ENCODE results near the gene GJA4. TPM values are rescaled to one million over a fixed set of nuclear protein-coding genes. Genes with fewer than 3 reads are reported as not detected.

The GJA4 gene
- total and polyA plus RNA-seq, 2 of the 13 experiments (the other 11 are each of a cell fraction or from before 2014, with no cell fraction given), result not detected

DNA sequence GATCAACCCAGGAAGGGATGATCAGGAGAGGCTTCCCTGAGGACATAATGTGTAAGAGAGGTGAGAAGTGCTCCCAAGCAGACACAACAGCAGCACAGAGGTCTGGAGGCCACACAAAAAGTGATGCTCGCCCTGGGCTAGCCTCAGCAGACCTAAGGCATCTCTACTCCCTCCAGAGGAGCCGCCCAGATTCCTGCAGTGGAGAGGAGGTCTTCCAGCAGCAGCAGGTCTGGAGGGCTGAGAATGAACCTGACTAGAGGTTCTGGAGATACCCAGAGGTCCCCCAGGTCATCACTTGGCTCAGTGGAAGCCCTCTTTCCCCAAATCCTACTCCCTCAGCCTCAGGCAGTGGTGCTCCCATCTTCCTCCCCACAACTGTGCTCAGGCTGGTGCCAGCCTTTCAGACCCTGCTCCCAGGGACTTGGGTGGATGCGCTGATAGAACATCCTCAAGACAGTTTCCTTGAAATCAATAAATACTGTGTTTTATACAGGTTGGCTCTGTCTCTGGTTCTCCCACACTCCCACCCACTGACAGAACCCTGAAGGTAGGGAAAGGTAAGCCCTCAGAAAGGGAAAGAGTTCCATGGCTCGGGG is 6.8 kb upstream of the GJA4 start:
- no peaks in the 10 kb centered on the region for H3K9me3 ChIP-seq (ENCODE audit: low read length)
- H3K4me3 ChIP-seq (replicated peaks in 1 of 3; ENCODE audit: insufficient read depth in 1 of 3, low read depth in 2 of 3, low read length in 3 of 3), result no peak overlapping the region
- in situ Hi-C loops (cut with HindIII; ENCODE audit: extremely low pct_ligation_motif_present, low pct_unique_long_range_greater_than_20kb) (loop anchor here (5.0 kb wide), 1 partner anchor 66 kb away; no protein-coding TSS in a partner anchor), intact Hi-C loops (cut with micrococcal nuclease; ENCODE audit: unreplicated experiment) (loop anchor here (1.0 kb wide), 2 partner anchors 66 to 80 kb away; no protein-coding TSS in a partner anchor)
- ChIA-PET POLR2A (no interaction called here), CTCF (ENCODE audit: low intra/inter-chr PET ratio, low total read pairs) (interaction anchor here (1.1 to 3.8 kb wide), 3 partner anchors 66 to 99 kb away, joined by 3 to 81 read pairs (median 14); no protein-coding TSS in a partner anchor)
- H4K20me1 ChIP-seq (ENCODE audit: insufficient read depth, low read length), result no peaks in the 10 kb centered on the region
- no peak for ATAC-seq
- FAIRE-seq, result no peak
- H3K27me3 ChIP-seq (ENCODE audit: control insufficient read depth in 1 of 2, insufficient read depth in 2 of 2, low read length in 2 of 2), result peaks cover 5 to 20% of the 10 kb centered on the region in 2 experiments; a peak in 4 of 5 replicates
- no peak overlapping the region for H3K27ac ChIP-seq (ENCODE audit: extremely low read length, insufficient read depth, low read length)
- DNase-seq (ENCODE audit: low spot score), result no peak
- no TSS peak for BruUV-seq (replicated peaks)
- 0% methylated on average over 2 of the region's 4 CpGs for WGBS (ENCODE audit: low lambda C conversion rate)
- no peaks in the 10 kb centered on the region for H3K36me3 ChIP-seq (replicated peaks in 1 of 2; ENCODE audit: control insufficient read depth in 1 of 2, insufficient read depth in 2 of 2, low read length in 2 of 2)
- no peaks in the 10 kb centered on the region for H3K79me2 ChIP-seq (ENCODE audit: insufficient read depth, low read length)
- H2AFZ ChIP-seq (ENCODE audit: low read length), result no peak overlapping the region
- no peak overlapping the region for H3K9ac ChIP-seq (ENCODE audit: insufficient read depth, low read depth, low read length)
- H3K4me2 ChIP-seq (ENCODE audit: low read depth, low read length), result no peak overlapping the region
- H3K4me1 ChIP-seq (ENCODE audit: insufficient read depth, low read length), result no peaks in the 10 kb centered on the region
- TF ChIP-seq FOXK2 (IDR thresholded peaks at IDR 0.05) (no peak), ARNT2 (CRISPR knock-in tag; IDR thresholded peaks at IDR 0.05; ENCODE audit: low read depth) (no peak), ZFYVE20 (CRISPR knock-in tag; IDR thresholded peaks at IDR 0.05; ENCODE audit: borderline replicate concordance, low read depth) (no peak), MED13 (CRISPR knock-in tag; IDR thresholded peaks at IDR 0.05) (no peak), SMAD1 (CRISPR knock-in tag; IDR thresholded peaks at IDR 0.05; ENCODE audit: borderline replicate concordance, low read depth) (no peak), NCOA2 (CRISPR knock-in tag; IDR thresholded peaks at IDR 0.05) (no peak), ZEB1 (IDR thresholded peaks at IDR 0.05; ENCODE audit: insufficient replicate concordance, low read depth) (no peak), CCAR2 (optimal IDR thresholded peaks at IDR 0.05; ENCODE audit: low read depth, low read length) (no peak), ZNF614 (CRISPR knock-in tag; IDR thresholded peaks at IDR 0.05; ENCODE audit: borderline replicate concordance) (no peak), SRSF1 (optimal IDR thresholded peaks at IDR 0.05; ENCODE audit: low read depth, low read length) (no peak)
- TF ChIP-seq, protein P1, sequence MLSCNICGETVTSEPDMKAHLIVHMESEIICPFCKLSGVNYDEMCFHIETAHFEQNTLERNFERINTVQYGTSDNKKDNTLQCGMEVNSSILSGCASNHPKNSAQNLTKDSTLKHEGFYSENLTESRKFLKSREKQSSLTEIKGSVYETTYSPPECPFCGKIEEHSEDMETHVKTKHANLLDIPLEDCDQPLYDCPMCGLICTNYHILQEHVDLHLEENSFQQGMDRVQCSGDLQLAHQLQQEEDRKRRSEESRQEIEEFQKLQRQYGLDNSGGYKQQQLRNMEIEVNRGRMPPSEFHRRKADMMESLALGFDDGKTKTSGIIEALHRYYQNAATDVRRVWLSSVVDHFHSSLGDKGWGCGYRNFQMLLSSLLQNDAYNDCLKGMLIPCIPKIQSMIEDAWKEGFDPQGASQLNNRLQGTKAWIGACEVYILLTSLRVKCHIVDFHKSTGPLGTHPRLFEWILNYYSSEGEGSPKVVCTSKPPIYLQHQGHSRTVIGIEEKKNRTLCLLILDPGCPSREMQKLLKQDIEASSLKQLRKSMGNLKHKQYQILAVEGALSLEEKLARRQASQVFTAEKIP (CRISPR knock-in tag; IDR thresholded peaks at IDR 0.05; ENCODE audit: borderline replicate concordance), result no peak
- TF ChIP-seq, protein P2, sequence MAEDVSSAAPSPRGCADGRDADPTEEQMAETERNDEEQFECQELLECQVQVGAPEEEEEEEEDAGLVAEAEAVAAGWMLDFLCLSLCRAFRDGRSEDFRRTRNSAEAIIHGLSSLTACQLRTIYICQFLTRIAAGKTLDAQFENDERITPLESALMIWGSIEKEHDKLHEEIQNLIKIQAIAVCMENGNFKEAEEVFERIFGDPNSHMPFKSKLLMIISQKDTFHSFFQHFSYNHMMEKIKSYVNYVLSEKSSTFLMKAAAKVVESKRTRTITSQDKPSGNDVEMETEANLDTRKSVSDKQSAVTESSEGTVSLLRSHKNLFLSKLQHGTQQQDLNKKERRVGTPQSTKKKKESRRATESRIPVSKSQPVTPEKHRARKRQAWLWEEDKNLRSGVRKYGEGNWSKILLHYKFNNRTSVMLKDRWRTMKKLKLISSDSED (CRISPR knock-in tag; IDR thresholded peaks at IDR 0.05), result no peak
- TF ChIP-seq, protein P3, sequence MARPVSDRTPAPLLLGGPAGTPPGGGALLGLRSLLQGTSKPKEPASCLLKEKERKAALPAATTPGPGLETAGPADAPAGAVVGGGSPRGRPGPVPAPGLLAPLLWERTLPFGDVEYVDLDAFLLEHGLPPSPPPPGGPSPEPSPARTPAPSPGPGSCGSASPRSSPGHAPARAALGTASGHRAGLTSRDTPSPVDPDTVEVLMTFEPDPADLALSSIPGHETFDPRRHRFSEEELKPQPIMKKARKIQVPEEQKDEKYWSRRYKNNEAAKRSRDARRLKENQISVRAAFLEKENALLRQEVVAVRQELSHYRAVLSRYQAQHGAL (CRISPR knock-in tag; IDR thresholded peaks at IDR 0.05; ENCODE audit: not compliant biosample characterization), result no peak
- TF ChIP-seq, protein P4, sequence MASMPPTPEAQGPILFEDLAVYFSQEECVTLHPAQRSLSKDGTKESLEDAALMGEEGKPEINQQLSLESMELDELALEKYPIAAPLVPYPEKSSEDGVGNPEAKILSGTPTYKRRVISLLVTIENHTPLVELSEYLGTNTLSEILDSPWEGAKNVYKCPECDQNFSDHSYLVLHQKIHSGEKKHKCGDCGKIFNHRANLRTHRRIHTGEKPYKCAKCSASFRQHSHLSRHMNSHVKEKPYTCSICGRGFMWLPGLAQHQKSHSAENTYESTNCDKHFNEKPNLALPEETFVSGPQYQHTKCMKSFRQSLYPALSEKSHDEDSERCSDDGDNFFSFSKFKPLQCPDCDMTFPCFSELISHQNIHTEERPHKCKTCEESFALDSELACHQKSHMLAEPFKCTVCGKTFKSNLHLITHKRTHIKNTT (CRISPR knock-in tag; IDR thresholded peaks at IDR 0.05), result no peak
- TF ChIP-seq, protein P5, sequence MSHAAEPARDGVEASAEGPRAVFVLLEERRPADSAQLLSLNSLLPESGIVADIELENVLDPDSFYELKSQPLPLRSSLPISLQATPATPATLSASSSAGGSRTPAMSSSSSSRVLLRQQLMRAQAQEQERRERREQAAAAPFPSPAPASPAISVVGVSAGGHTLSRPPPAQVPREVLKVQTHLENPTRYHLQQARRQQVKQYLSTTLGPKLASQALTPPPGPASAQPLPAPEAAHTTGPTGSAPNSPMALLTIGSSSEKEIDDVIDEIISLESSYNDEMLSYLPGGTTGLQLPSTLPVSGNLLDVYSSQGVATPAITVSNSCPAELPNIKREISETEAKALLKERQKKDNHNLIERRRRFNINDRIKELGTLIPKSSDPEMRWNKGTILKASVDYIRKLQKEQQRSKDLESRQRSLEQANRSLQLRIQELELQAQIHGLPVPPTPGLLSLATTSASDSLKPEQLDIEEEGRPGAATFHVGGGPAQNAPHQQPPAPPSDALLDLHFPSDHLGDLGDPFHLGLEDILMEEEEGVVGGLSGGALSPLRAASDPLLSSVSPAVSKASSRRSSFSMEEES (CRISPR knock-in tag; IDR thresholded peaks at IDR 0.05), result no peak

All from HepG2 (cell line).